GM12878 (cell line): ENCODE results near the gene LDLRAD3.

Experiments used
- CREB1 ChIP-seq: IDR thresholded peaks from 2 replicates; pipeline ENCODE4 v1.6.1; 2012; ENCODE audit warnings: low read depth, mild to moderate bottlenecking, inconsistent platforms
- EP300 ChIP-seq, 2 experiments: fragments of 150-350 bp in 1 of 2; IDR thresholded peaks; 2 replicates each; pipeline ENCODE4 v1.6.1; 2011 to 2012; ENCODE audit warnings: low read depth in 2 of 2, low read length in 2 of 2, borderline replicate concordance in 1 of 2, improper control_type of control experiment in 1 of 2, inconsistent platforms in 1 of 2; ENCODE audit not compliant: control insufficient read depth in 1 of 2
- SUZ12 ChIP-seq: fragments of 200-600 bp; sonication (generic); IDR thresholded peaks from one replicate; pipeline ENCODE4 v1.6.1; 2018; ENCODE audit warnings: antibody characterized with exemption, mild to moderate bottlenecking; ENCODE audit not compliant: unreplicated experiment

DNA sequence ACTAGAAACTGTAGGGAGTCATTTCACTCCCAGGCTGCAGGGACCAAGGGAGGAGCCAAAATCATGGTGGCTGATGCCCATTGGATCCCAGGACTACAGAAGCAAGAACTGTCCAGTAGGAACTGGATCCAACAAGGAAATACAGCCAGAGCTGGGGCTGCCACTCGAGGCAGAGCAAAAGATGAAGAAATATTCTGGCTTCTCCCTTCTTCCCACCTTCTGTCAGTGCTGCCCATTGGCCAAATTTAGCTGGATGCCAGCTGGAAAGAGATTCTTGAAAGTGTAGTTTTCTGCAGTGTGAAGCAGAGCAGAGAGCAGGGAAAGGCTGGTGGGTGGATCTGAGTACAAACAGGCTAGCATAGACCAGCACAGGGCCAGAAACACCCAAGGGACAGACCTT lies 299.8 kb downstream of the LDLRAD3 start:
- TF ChIP-seq CREB1: no peak
- TF ChIP-seq SUZ12: no peak
- no peak for TF ChIP-seq EP300 (IDR thresholded peaks at IDR 0.05; ENCODE audit: borderline replicate concordance in 1 of 2, control insufficient read depth in 1 of 2, low read depth in 2 of 2, low read length in 2 of 2)
